PC-3 (cell line): ENCODE data around the gene ANO4.

ENCODE experiments used
- EZH2 ChIP-seq: fragments of 300-600 bp; sonication (generic); IDR thresholded peaks from one replicate; pipeline ENCODE4 v1.6.1; 2017; ENCODE audit warnings: antibody characterized with exemption, mild to moderate bottlenecking, low read length; ENCODE audit not compliant: unreplicated experiment
- EZH2phosphoT487 ChIP-seq: fragments of 300-600 bp; sonication (generic); IDR thresholded peaks from 2 replicates; pipeline ENCODE4 v1.6.1; 2018; ENCODE audit warnings: mild to moderate bottlenecking, antibody characterized with exemption, low read length, borderline replicate concordance
- TF ChIP-seq, protein P1 (sequence below): fragments of 300-600 bp; sonication (generic); conservative IDR thresholded peaks from 2 replicates; pipeline ENCODE4 v1.5.1; 2017; ENCODE audit warnings: antibody characterized with exemption, low read depth, mild to moderate bottlenecking, low read length

DNA sequence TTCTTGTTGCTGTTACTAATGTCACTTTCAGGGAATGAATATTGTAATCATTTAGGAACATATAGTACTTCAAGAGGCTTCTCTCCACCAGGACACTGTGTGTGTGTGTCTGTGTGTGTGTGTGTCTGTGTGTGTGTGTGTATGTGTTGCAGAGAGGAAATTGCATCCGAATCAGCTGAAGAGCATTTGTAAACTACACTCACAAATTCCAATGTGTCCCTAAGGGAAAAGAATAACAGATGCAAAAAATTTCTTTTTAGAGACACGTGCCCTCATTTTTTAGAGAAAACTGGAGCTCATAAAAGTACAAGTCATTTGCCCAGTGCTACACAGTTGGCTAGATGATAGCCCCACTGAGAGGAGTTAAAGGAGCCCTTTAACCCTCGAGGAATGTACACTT is 168.8 kb downstream of the ANO4 start:
- TF ChIP-seq EZH2phosphoT487 = no peak
- TF ChIP-seq, protein P1, sequence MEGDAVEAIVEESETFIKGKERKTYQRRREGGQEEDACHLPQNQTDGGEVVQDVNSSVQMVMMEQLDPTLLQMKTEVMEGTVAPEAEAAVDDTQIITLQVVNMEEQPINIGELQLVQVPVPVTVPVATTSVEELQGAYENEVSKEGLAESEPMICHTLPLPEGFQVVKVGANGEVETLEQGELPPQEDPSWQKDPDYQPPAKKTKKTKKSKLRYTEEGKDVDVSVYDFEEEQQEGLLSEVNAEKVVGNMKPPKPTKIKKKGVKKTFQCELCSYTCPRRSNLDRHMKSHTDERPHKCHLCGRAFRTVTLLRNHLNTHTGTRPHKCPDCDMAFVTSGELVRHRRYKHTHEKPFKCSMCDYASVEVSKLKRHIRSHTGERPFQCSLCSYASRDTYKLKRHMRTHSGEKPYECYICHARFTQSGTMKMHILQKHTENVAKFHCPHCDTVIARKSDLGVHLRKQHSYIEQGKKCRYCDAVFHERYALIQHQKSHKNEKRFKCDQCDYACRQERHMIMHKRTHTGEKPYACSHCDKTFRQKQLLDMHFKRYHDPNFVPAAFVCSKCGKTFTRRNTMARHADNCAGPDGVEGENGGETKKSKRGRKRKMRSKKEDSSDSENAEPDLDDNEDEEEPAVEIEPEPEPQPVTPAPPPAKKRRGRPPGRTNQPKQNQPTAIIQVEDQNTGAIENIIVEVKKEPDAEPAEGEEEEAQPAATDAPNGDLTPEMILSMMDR = no peak
- no peak for TF ChIP-seq EZH2
